Activated effector memory CD4-positive, alpha-beta T cell treated with Interleukin-2 at 50 U/mL for 16 hours (primary cell): ENCODE measurements around the gene IRX4.

Source experiments
- DNase-seq: peaks from one replicate; pipeline ENCODE4 v3.0.0-alpha.2; 2020

The IRX4 gene

GRCh38 chr5:1889321-1890065 lies 6.8 kb upstream of the IRX4 start:
- no peak for DNase-seq

DNA sequence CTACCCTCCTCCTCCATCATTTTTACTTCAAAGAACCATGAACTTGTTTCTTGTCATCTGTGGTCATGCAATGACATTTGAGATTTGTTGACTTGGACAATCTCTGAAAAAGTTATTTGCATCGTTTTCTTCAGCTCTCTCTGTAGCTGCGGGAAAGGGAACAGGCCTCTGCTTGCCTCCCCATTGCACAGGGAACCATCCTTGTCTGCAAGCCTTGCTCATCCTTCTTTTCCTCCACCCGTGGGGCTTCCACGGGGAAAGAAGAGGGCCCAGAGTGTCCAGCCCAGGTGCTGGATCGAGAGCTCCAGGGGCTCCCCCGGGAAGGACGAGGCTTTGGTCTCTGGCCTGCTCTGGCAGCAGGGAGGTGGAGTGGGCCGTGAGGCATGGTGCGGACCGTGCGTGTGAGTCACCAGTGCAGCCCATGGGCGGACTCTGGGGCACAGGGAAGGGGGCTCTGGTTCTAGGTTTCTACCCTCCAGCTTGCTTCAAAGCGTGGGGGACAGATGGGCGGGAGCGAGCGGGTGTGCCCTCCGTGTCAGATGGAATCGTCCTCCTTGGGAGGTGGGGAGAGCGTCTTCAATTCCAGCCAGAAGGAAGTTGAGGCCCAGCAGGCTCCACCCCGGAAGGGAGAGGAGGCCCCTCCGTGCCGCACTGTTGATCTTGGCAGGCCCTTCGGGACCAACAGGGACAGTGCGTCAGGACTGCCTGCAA lies 6.0 kb upstream of the IRX4 start:
- DNase-seq: no peak

GRCh38 chr5:1887588-1888360 lies 5.0 kb upstream of the IRX4 start:
- DNase-seq: no peak

- DNase-seq: no peak
Measured at GRCh38 chr5:1886846-1887587, 4.3 kb upstream of the IRX4 start.

DNA sequence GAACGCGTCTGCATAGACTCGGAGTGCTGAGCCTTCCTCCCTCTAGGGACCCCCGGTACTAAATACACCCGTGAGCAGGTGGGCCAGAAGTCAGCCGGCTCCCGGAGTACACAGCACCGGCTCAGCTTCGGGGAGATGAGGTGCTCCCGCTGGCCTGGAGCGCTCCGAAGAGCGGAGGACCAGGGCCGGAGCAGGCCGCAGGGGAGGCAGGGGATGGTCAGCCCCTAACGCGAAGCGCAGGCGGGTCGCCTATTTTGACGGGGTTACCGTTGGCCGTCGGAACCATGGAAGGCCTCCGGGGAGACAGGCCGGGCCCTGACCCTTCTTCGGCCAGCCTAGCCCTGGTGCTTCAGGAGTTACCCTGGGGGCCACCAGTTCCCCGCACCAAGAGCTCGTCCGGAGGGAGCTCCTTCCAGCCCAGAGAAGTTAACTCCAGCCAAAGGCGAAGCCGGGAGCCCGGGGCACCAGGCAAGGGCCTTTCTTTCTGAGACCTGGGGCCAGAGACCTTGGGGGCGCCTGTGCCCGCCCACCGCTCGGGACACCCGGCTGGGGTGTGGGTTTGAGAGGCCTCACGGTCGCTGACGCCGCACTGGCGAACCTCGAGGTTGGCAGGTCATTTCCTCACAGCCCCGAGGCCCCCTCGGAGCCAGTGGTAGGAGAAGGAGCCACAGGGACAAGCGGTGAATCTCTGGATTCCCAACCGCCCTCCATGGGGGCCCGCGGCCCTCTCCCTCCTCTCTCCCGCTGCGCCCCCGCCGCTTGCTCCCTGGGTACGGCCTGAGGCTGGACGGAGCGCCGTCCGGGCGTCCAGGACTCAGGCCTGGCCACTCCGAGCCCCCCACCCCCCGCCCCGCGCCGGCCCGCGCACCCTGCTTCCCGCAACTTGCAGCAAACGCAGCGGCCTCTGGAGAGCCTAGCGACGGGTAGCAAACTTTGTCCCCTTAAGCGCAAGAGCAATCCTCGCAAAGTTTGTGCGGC lies 3.4 kb upstream of the IRX4 start:
- no peak for DNase-seq

- no peak for DNase-seq
Measured at GRCh38 chr5:1885404-1885755, 2.7 kb upstream of the IRX4 start.

- DNase-seq: no peak
Measured at GRCh38 chr5:1884678-1885403, 2.1 kb upstream of the IRX4 start.

DNA sequence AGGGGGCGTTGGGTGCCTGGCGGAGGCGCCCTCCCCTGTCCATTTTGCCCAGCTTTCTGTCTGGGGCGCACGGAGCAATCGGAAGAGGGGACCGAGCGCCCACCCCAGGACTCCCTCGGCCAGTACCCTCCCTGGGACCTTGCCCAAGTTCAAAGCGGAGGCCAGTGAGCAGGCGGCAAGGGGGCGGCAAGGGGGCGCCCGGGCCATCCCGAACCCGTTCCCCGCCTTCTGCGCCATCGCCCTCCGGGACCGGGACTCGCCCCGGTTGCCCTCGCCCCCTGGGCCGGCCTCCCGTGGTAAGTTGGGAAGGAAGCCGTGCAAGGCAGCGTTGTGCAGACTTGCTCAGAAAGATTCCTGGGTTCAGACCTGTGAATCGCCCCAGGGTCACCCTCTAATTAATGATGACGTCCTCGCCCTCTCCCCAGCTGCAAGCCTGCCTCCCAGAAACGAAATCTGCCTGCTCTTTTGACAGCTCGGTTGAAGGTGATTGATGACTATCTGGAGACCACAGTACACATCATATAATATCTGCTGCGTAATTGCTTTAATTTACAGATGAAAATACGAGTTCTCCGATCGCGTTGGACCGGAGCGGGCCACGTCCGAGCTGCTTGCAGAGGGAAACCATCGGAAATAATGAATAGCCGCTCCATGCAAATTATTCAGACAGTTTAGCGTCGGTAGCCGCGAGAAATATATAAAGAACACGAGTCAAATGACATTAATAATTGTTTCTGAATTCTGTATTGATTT lies 1.4 kb upstream of the IRX4 start:
- DNase-seq: no peak

DNA sequence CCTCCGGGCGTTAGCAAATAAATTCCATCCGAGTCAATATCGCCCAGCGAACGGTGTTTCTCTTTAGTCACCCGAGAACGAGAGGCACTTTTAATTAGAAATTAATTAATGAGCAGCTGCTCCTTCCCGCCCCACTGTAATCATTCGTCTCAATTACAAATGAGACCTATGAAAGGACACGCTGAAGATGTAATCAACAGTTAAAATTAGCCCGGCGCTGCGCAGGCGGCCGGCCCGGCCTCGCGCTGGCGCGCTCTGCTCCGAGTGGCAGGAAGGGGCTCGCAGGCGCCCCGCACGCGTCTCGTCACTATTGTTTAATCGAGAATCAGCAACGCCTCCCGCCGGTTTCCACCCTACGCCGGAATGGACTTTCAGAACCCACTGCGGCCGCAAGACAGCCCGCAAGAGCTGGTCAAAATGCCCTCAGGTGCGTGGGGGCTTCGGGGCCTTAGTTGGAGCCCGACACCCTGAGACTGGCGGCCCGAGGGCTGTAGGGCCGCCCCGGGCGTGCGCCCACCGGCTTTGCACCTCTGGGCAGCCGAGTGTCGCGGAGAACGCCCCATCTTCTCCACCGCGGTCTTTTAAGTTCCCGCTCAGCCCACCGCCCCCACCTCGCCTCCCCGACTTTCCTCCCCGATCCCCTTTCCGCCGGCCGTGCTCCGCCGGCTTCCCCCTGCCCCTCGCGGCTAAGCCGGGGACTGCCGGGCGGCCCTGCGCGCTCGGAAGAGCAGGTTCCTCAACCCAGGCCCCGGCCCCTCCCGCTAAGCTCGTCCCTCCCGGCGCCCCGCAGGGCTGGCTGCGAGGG lies 597 bp upstream of the IRX4 start:
- DNase-seq: no peak

GRCh38 chr5:1881731-1882336 lies 891 bp downstream of the IRX4 start:
- DNase-seq: no peak

DNA sequence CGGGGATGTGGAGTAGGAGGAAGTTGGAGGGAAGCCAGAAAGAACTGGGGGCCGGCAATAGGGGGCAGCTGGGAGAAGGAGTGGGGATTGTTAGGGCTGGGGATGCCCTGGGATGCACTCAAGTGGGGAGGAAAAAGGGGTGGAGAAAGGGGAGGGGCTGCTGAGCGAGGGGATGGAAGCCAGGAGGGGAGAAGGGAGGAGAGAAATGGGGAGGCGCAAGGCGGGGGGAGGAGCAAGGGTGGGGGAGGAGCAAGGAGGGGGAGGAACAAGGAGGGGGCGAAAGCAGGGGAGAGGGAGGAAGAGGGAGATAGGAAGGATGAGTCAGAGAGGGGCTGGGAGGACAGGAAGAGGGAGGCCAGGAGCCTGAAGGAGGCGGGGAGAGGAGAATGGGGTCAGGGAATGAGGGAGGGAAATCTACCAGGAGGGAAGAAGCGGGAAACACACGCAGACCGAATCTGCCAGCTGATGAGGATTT lies 1.6 kb downstream of the IRX4 start:
- DNase-seq: no peak

- no peak for DNase-seq
Measured at GRCh38 chr5:1880377-1881025, 2.2 kb downstream of the IRX4 start.

DNA sequence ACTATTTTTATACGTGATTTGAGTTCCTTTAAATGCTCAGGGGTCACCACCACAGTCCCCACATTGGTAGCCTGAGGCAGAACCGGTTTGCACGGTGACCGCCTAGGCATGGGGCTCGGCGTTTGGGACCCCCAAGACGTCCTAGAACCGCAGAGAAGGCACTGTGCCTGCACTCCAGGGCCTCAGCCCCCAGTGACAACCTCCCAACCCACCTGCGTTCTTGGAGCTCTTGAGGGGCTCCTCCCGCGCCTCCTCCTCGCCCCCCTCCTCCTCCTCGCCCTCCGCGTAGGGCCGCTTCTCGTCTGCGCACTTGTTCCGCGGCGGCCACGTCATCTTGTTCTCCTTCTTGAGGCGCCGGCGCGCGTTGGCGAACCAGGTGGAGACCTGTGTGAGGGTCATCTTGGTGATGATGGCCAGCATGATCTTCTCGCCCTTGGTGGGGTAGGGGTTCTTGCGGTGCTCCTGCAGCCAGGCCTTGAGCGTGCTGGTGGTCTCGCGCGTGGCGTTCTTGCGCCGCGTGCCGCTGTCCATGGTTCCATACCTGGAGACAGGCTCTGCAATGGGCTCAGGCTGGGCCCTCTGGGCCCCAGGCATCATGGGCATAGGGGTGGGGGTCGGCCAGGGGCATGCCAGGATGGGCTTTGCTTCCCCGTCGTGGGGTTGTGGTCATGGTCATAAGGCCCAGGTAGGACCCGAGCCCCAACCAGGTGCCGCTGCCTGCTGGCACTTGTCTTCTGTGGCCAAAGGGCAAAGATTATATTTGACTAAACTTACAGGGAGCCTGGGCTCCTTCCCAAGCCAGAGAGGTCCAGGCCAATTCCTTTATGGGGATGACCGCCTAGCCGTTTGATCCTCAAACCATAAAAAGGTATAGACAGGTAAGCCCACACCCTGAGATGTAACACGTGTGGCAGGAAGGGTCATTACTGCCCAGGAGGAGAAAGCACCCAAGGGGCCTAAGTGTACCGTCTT lies 3.1 kb downstream of the IRX4 start:
- no peak for DNase-seq

GRCh38 chr5:1878050-1878849 lies 4.5 kb downstream of the IRX4 start:
- DNase-seq: no peak

GRCh38 chr5:1877103-1878049 lies 5.3 kb downstream of the IRX4 start:
- no peak for DNase-seq
